Colon (tissue), 2 donors: ENCODE measurements around the gene ZDHHC14.
"Not testable (repeated sequence)": the region's sequence is repeated elsewhere in the genome, so short reads cannot be mapped to it uniquely, and the experiment has no call there.

Experiments
- FAIRE-seq: peaks from 2 replicates; lab custom pipeline; 2012; peaks lifted over from hg19 to GRCh38; lab: Jason Lieb, UNC
- donor health status: control.
- donor health status: control.

ZDHHC14 gene

GRCh38 chr6:157380779-157381561 lies at the start of gene ZDHHC14:
ZDHHC14 (plus strand) TSS chr6:157381190.
- no peak for FAIRE-seq

- no peak for FAIRE-seq
Observed at GRCh38 chr6:157332813-157333212, 48.2 kb upstream of the ZDHHC14 start.

DNA sequence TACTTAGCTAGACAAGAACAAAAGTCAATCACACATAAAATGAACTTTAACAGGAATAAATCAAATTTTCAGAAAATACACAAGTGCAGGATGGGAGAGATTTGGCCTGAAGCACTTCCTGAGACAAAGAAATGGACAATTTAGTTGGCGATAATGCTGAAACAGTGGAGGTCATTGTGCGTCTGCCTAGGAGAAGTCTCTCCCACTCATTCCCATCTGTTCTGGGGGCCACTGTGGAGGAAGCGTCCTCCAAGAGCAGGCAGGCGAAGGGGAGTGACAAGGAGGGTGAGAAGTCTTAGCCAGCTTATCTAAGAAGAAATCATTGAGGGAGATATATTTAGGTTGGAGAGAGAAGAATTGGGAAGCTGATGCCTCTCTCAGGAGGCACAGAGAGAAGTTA lies 47.5 kb upstream of the ZDHHC14 start:
- FAIRE-seq = no peak

DNA sequence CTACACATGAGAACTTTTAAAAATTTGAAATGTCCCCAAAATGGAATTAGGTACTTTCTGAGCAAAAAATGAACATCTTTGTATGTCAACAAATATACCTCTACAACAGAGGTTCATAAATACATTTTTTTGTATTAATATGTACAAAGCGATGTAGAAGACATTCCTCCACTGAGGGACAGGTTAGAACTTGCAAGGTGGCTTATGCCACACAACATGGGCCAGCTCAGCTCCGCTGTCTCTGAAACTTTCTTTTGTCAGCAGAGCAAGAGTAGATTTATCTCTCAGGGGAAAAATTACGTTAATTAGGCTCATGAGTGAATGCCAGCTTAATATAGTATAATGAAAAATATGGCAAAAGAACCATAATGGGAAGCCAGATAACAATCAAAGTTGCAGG lies 47.0 kb upstream of the ZDHHC14 start:
- no peak for FAIRE-seq

DNA sequence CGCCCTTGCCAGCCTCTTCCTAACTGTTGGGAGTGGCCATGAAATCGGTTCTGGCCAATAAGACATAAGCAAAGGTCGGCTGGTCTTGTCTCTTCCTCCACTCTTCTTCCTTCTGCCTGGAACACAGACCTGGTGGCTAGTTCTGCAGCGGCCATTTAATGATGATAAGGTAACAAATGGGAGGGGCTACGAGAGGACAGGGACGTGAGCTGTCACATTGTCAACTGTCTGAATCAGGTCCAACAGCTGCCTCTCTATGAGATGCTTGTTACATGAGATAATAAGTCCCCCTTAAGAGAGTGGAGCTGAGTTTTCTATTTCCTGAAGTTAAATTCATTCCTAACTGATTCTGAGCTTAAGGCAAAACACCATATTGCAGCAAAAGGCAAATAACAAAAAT lies 45.2 kb upstream of the ZDHHC14 start:
- FAIRE-seq = no peak

GRCh38 chr6:157337276-157337675 lies 43.7 kb upstream of the ZDHHC14 start:
- FAIRE-seq = not testable (repeated sequence)

DNA sequence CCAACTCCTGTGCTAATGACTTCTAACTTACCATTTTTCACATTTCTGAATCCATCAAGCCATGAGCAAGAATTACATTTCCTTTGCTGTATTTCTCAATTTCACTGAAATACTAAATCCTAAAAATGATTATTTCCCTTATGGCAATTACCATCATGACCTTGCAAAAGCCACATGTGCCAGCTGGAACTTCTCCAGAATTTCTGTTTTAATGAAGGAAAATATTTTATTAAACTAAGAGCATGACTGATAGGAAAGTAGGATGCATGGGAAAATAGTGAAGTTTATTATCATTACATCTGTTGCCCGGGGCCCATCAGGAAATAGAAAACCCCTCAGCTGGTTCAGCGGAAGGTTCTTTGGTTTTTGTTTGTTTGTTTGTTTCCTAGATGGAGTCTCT lies 43.2 kb upstream of the ZDHHC14 start:
- FAIRE-seq = no peak

GRCh38 chr6:157339432-157339831 lies 41.6 kb upstream of the ZDHHC14 start:
- no peak for FAIRE-seq

GRCh38 chr6:157343732-157344131 lies 37.3 kb upstream of the ZDHHC14 start:
- no peak for FAIRE-seq

DNA sequence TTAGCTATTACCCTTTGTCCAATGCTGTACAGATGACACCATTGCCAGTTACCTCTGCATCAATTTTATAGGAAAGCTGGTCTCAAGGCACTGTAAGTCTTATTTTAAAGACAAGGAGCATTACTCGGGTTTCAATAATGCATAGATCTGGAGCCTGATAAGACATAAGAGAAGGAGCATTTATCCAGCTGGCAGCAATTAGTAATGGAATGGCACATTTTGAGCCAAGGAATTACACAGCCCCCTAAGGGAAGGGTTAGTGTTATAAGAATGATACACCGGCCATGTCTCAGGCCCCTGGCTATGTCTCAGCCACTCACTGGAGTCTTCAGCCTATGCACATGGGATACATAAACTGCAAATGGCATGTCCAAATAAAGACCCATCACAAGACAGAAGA lies 34.6 kb upstream of the ZDHHC14 start:
- no peak for FAIRE-seq

GRCh38 chr6:157358287-157358686 lies 22.7 kb upstream of the ZDHHC14 start:
- FAIRE-seq = no peak

GRCh38 chr6:157361886-157362285 lies 19.1 kb upstream of the ZDHHC14 start:
- FAIRE-seq = no peak

DNA sequence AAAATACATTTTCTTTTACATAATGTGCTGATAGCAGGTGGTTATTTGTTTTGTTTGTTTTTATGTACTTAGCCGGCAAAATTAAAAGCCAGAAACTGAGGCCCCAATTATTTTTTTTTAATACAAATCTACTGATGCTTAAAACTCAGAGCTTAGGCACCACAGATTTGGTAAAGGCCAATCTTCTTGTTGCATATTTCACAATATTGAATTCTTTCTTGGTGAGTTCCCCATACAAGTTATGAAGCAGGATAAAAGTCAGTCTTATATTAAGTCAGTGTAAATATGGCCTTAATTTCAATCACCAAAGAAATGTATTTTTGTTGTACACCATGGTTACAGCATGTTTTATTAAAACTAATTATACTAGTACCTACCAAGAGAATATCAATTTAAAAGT lies 16.3 kb upstream of the ZDHHC14 start:
- FAIRE-seq = no peak

GRCh38 chr6:157366648-157367047 lies 14.3 kb upstream of the ZDHHC14 start:
- no peak for FAIRE-seq

DNA sequence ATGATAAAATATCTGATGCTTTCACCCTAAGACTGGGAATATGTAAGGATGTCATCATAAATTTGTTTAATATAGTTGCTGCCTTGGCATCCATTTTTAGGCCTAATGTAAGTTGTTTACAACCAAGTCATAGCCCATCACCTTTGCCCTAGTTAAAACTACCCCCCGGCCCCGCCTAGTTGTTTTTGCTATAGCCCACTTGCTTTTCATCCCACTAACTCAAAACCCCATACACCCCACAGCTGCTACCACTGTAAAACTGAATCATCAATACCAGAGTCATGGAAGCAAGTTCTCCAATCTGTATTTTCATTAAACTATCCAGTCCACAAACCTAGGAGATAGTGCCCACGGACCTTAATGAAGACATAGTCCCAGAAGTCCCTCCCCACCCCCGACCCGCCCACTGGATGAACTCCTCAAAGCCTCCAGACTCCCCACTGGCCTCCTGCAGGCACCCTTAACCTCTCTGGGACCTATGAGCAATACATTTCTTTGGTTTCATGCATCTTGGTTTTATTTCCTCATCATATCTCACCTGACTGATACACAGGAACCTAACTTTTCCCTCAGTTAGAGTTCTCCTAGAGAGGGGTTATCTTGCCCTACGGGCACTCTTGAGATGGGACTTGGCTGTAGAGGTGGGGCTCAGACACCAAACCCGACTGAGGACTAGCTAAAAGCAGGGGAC lies 12.5 kb upstream of the ZDHHC14 start:
- no peak for FAIRE-seq

DNA sequence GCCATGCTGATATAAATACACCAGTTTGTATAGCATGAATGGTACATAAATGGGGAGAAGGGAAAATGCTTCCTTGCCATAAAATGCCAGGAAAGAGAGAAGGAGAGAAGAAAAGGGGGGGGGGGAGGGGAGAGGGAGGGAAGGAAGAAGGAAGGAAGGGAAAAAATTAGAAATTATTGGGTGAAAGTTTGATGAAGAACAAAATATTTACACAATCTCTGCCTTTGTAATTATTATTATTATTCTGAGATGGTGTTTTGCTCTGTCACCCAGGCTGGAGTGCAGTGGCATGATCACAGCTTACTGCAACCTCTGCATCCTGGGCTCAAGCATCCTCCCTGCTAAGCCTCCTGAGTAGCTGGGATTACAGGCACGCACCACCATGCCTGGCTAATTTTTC lies 10.2 kb upstream of the ZDHHC14 start:
- FAIRE-seq = no peak

GRCh38 chr6:157372501-157373280 lies 8.3 kb upstream of the ZDHHC14 start:
- FAIRE-seq = no peak

- no peak for FAIRE-seq
Observed at GRCh38 chr6:157374889-157375443, 6.0 kb upstream of the ZDHHC14 start.

- FAIRE-seq = no peak
Observed at GRCh38 chr6:157376241-157376640, 4.7 kb upstream of the ZDHHC14 start.

DNA sequence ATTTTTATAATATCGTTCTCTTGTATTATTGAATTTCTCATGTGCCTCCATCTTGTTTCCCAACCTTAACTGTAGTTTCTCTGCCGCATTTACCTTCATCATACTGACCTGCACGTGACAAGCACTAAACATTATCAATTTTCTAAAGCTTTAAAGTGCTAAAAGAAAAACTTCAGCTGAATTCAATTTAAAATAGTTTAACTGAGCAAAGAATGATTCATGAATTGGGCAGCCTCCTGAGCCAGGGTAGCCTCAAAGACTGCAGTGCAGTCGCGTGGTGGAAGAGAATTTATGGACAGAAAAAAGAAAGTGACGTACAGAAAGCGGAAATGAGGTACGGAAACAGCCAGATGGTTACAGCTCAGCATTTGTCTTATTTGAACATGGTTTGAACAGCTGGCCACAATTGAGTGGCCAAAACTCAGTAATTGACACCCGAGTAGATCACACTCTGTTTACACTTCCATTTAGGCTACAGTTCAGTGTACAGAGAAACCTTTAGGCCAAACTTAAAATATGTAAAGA lies 4.2 kb upstream of the ZDHHC14 start:
- FAIRE-seq = no peak

GRCh38 chr6:157379656-157380457 lies 1.1 kb upstream of the ZDHHC14 start:
- FAIRE-seq = no peak

- no peak for FAIRE-seq
Observed at GRCh38 chr6:157380458-157380778, 572 bp upstream of the ZDHHC14 start.
